H1 (cell line): ENCODE measurements around the gene COA5. TPM values are rescaled to one million over a fixed set of nuclear protein-coding genes. Genes with fewer than 3 reads are reported as not detected.

Experiments
- CTCF ChIA-PET: fragments of 300-600 bp; sonication (Branson Sonifier 250); formaldehyde crosslinking; loops from one replicate; lab custom pipeline; 2021; ENCODE audit not compliant: partially characterized antibody; lab: Charles Lee
- POLR2A ChIA-PET: fragments of 300-600 bp; sonication (Branson Sonifier 250); formaldehyde crosslinking; loops from one replicate; lab custom pipeline; 2021; ENCODE audit warnings: inconsistent platforms; ENCODE audit not compliant: partially characterized antibody; lab: Charles Lee
- DNase-seq, 2 experiments: peaks; one replicate each; pipeline versions ENCODE4 v3.0.0 to v3.0.0-alpha.2; 2010 to 2022; ENCODE audit warnings: low spot score in 2 of 2, low read depth in 1 of 2, mixed read lengths in 1 of 2
- FAIRE-seq: peaks from 2 replicates; lab custom pipeline; 2011; peaks lifted over from hg19 to GRCh38; lab: Jason Lieb, UNC
- H2AFZ ChIP-seq: 2 replicates; pipeline ENCODE4 v1.8.1; 2012; ENCODE audit warnings: low read length, inconsistent platforms
- H2AK5ac ChIP-seq: 2 replicates; pipeline ENCODE4 v1.6.1; 2013; ENCODE audit warnings: low read depth, low read length
- H2BK120ac ChIP-seq: replicated peaks from 2 replicates; pipeline ENCODE3; 2013; ENCODE audit warnings: low read depth, low read length, inconsistent platforms
- H2BK12ac ChIP-seq: 2 replicates; pipeline ENCODE4 v1.6.1; 2013; ENCODE audit warnings: low read depth, low read length
- H2BK15ac ChIP-seq: 2 replicates; pipeline ENCODE4 v1.6.1; 2013; ENCODE audit warnings: low read length
- H2BK20ac ChIP-seq: 2 replicates; pipeline ENCODE4 v1.6.1; 2013; ENCODE audit warnings: low read length
- H2BK5ac ChIP-seq: 2 replicates; pipeline ENCODE4 v1.6.1; 2013; ENCODE audit warnings: low read depth, low read length
- H3K14ac ChIP-seq: 2 replicates; pipeline ENCODE4 v1.6.1; 2013; ENCODE audit warnings: inconsistent platforms; ENCODE audit not compliant: insufficient read length
- H3K18ac ChIP-seq: 2 replicates; pipeline ENCODE4 v1.6.1; 2013; ENCODE audit warnings: low read length; ENCODE audit errors: extremely low read depth
- H3K23ac ChIP-seq: 2 replicates; pipeline ENCODE4 v1.6.1; 2013; ENCODE audit warnings: inconsistent platforms; ENCODE audit not compliant: insufficient read length
- H3K23me2 ChIP-seq: 2 replicates; pipeline ENCODE4 v1.6.1; 2013; ENCODE audit warnings: low read depth, low read length
- H3K27ac ChIP-seq: 2 replicates; pipeline ENCODE4 v1.6.1; 2011; ENCODE audit warnings: low read depth, low read length, inconsistent platforms
- H3K27me3 ChIP-seq, 4 experiments: replicated peaks in 1 of 4; 1 replicate in 1 of 4; 2 replicates in 3 of 4; pipeline versions ENCODE4 v1.6.1 to v1.8.1; 2011 to 2013; ENCODE audit warnings: low read length in 3 of 4, mild to moderate bottlenecking in 3 of 4, inconsistent platforms in 2 of 4, mixed read lengths in 2 of 4, moderate library complexity in 1 of 4; ENCODE audit not compliant: control insufficient read depth in 3 of 4, insufficient read depth in 3 of 4; ENCODE audit errors: extremely low read depth in 1 of 4
- H3K36me3 ChIP-seq, 4 experiments: 2 replicates each; pipeline versions ENCODE4 v1.6.1 to v1.8.1; 2011 to 2013; ENCODE audit warnings: mild to moderate bottlenecking in 4 of 4, low read length in 3 of 4, moderate library complexity in 2 of 4, control low read depth in 1 of 4, inconsistent platforms in 1 of 4; ENCODE audit not compliant: insufficient read depth in 4 of 4, control insufficient read depth in 2 of 4
- H3K4ac ChIP-seq: replicated peaks from 2 replicates; pipeline ENCODE3; 2013; ENCODE audit warnings: low read length, low read depth, mixed read lengths, inconsistent platforms; ENCODE audit not compliant: insufficient read length
- H3K4me1 ChIP-seq, 4 experiments: replicated peaks in 1 of 4; 1 replicate in 1 of 4; 2 replicates in 3 of 4; pipeline versions ENCODE4 v1.6.1 to v1.8.1; 2011 to 2013; ENCODE audit warnings: low read length in 3 of 4, inconsistent platforms in 2 of 4, mixed read lengths in 1 of 4; ENCODE audit not compliant: insufficient read depth in 4 of 4, control insufficient read depth in 3 of 4
- H3K4me2 ChIP-seq, 2 experiments: 2 replicates each; pipeline versions ENCODE4 v1.6.1 to v1.8.1; 2011 to 2013; ENCODE audit warnings: low read depth in 2 of 2, low read length in 2 of 2, control low read depth in 1 of 2, inconsistent platforms in 1 of 2, mild to moderate bottlenecking in 1 of 2; ENCODE audit not compliant: insufficient read depth in 1 of 2
- H3K4me3 ChIP-seq, 4 experiments: fragments of 200-600, 300-600 bp in 1 of 4; sonication (generic), shearing (Covaris generic), sonication (Bioruptor Twin) in 1 of 4; 2 replicates each; pipeline versions ENCODE4 v1.5.1 to v1.8.1; 2011 to 2016; ENCODE audit warnings: low read length in 4 of 4, low read depth in 3 of 4, control low read depth in 2 of 4, inconsistent platforms in 2 of 4, mild to moderate bottlenecking in 2 of 4, mixed read lengths in 1 of 4, moderate library complexity in 1 of 4; ENCODE audit not compliant: insufficient read depth in 2 of 4; ENCODE audit errors: extremely low read depth in 1 of 4
- H3K56ac ChIP-seq: replicated peaks from 2 replicates; pipeline ENCODE3; 2013; ENCODE audit warnings: low read depth, mild to moderate bottlenecking, mixed read lengths, low read length, inconsistent platforms; ENCODE audit not compliant: insufficient read length
- H3K79me1 ChIP-seq: 2 replicates; pipeline ENCODE4 v1.6.1; 2013; ENCODE audit warnings: low read depth, low read length, control low read depth
- H3K79me2 ChIP-seq, 2 experiments: 2 replicates each; pipeline versions ENCODE4 v1.6.1 to v1.8.1; 2012 to 2013; ENCODE audit warnings: low read length in 2 of 2, mild to moderate bottlenecking in 2 of 2, inconsistent platforms in 1 of 2; ENCODE audit not compliant: insufficient read depth in 2 of 2, control insufficient read depth in 1 of 2
- H3K9ac ChIP-seq, 4 experiments: replicated peaks in 1 of 4; 1 replicate in 1 of 4; 2 replicates in 3 of 4; pipeline versions ENCODE4 v1.6.1 to v1.8.1; 2011 to 2013; ENCODE audit warnings: low read depth in 3 of 4, low read length in 3 of 4, control low read depth in 2 of 4, mild to moderate bottlenecking in 2 of 4, moderate library complexity in 2 of 4, inconsistent platforms in 1 of 4; ENCODE audit errors: extremely low read depth in 1 of 4
- H3K9me3 ChIP-seq, 2 experiments: 2 replicates each; pipeline versions ENCODE4 v1.6.1 to v1.8.1; 2012 to 2013; ENCODE audit warnings: mild to moderate bottlenecking in 2 of 2, moderate library complexity in 2 of 2, control low read depth in 1 of 2, inconsistent platforms in 1 of 2, low read depth in 1 of 2, low read length in 1 of 2, mixed read lengths in 1 of 2; ENCODE audit not compliant: insufficient read depth in 2 of 2
- H4K20me1 ChIP-seq, 2 experiments: replicated peaks in 1 of 2; 2 replicates each; pipeline versions ENCODE3 to v1.8.1; 2011 to 2013; ENCODE audit warnings: inconsistent platforms in 2 of 2, low read length in 2 of 2, mild to moderate bottlenecking in 1 of 2; ENCODE audit not compliant: insufficient read depth in 2 of 2, control insufficient read depth in 1 of 2
- H4K5ac ChIP-seq: 2 replicates; pipeline ENCODE4 v1.6.1; 2013; ENCODE audit warnings: low read length, low read depth, mixed read lengths, inconsistent platforms; ENCODE audit not compliant: insufficient read length
- H4K8ac ChIP-seq: 2 replicates; pipeline ENCODE4 v1.8.0; 2013; ENCODE audit warnings: mild to moderate bottlenecking, moderate library complexity, low read length, inconsistent platforms; ENCODE audit not compliant: insufficient read depth; ENCODE audit errors: extremely low read depth
- H4K91ac ChIP-seq: replicated peaks from 2 replicates; pipeline ENCODE3; 2013; ENCODE audit warnings: low read length, mixed read lengths, inconsistent platforms; ENCODE audit not compliant: insufficient read length
- HDAC2 ChIP-seq, 2 experiments: fragments of 300-600 bp in 1 of 2; sonication (generic) in 1 of 2; IDR thresholded peaks; 2 replicates each; pipeline ENCODE4 v1.6.1; 2011 to 2012; ENCODE audit warnings: low read depth in 2 of 2, low read length in 2 of 2, mild to moderate bottlenecking in 2 of 2, moderate library complexity in 2 of 2, borderline replicate concordance in 1 of 2, inconsistent platforms in 1 of 2
- WGBS, 2 experiments: shearing (Covaris generic) in 1 of 2; methylation state at CpG; one replicate each; pipeline versions ENCODE4 v1.1.6 to v1.1.7; 2013 to 2015; ENCODE audit warnings: low lambda C conversion rate in 2 of 2, mixed read lengths in 2 of 2, inconsistent platforms in 1 of 2, low coverage in 1 of 2, missing lambda C conversion rate in 1 of 2; ENCODE audit not compliant: insufficient replicate concordance in 2 of 2, insufficient coverage in 1 of 2, insufficient read length in 1 of 2; ENCODE audit errors: extremely low coverage in 1 of 2, missing lambda C conversion rate in 1 of 2; 5-methylcytosine and 5-hydroxymethylcytosine counted together
- polyA plus RNA-seq, 7 experiments: library from polyadenylated mRNA; depleted of rRNA in 3 of 7; stranded (reverse) in 5 of 7; unstranded in 2 of 7; fragments of >200 nt in 5 of 7; fragments of 200-250 nt in 2 of 7; gene quantifications; 1 replicate in 5 of 7; 2 replicates in 1 of 7; 4 replicates in 1 of 7; pipeline versions ENCODE4 v1.2.1 to v1.2.3, GENCODE V29; 2011 to 2013; ENCODE audit warnings: missing spikeins in 2 of 7, mixed read lengths in 2 of 7
- total RNA-seq: library from RNA; stranded (reverse); fragmentation: NEBNext Ultra II Directional; extraction: Animal tissue kit (Norgen Biotek cat#: 25700); gene quantifications from 2 replicates; pipeline ENCODE4 v1.2.1, GENCODE V29; 2021

The COA5 gene
- total and polyA plus RNA-seq, 2 of the 8 experiments (the other 6 are each of a cell fraction or from before 2014, with no cell fraction given), result 20.3 to 24.7 TPM

- no peak for FAIRE-seq
- 93% methylated on average over 9 of the region's 9 CpGs; no CpG with 5 or more reads in 1 of the 2 experiments for WGBS, 2 experiments
- H3K27me3 ChIP-seq, result peaks cover 0 to 1% (median 0%) of the 10 kb centered on the region in 4 experiments; a peak in 1 of 7 replicates
- TF ChIP-seq HDAC2 (IDR thresholded peaks at IDR 0.05; ENCODE audit: borderline replicate concordance in 1 of 2, low read depth in 2 of 2, low read length in 2 of 2), result no peak
These were observed 5.9 kb upstream of the COA5 start for GRCh38 chr2:98614024-98614739.

More at GRCh38 chr2:98614024-98614739, 5.9 kb upstream of the COA5 start:
- no peaks in the 10 kb centered on the region for H3K9me3 ChIP-seq
- H3K4me3 ChIP-seq, result no peak overlapping the region
- no peak overlapping the region for H3K27ac ChIP-seq
- no peak overlapping the region for H2BK20ac ChIP-seq
- ChIA-PET CTCF (interaction anchor here (0.6 to 1.4 kb wide), 6 partner anchors 8 to 345 kb away, joined by 3 to 4 read pairs (median 4); no protein-coding TSS in a partner anchor), POLR2A (no interaction called here)
- H2BK12ac ChIP-seq, result no peak overlapping the region
- no peak overlapping the region for H3K23ac ChIP-seq
- peaks cover 5% of the 10 kb centered on the region; the same call in 1 of the 2 replicates for H3K79me1 ChIP-seq
- no peak overlapping the region for H3K4ac ChIP-seq
- H3K4me2 ChIP-seq, result no peak overlapping the region
- H2AK5ac ChIP-seq, result no peak overlapping the region
- DNase-seq, result no peak
- no peak overlapping the region for H2BK120ac ChIP-seq
- H3K23me2 ChIP-seq, result peaks cover 2% of the 10 kb centered on the region
- no peak overlapping the region for H3K56ac ChIP-seq
- H4K91ac ChIP-seq, result no peak overlapping the region
- H4K5ac ChIP-seq, result no peak overlapping the region
- H2BK15ac ChIP-seq, result no peak overlapping the region
- peaks cover 0 to 6% (median under 1%) of the 10 kb centered on the region in 4 experiments; a peak in 1 of 7 replicates for H3K4me1 ChIP-seq
- H4K8ac ChIP-seq, result no peak overlapping the region
- H2BK5ac ChIP-seq, result no peak overlapping the region
- H3K36me3 ChIP-seq, result peaks cover 2 to 69% (median 23%) of the 10 kb centered on the region in 4 experiments
- H3K14ac ChIP-seq, result no peak overlapping the region
- no peak overlapping the region for H3K18ac ChIP-seq
- no peak overlapping the region; a peak in 1 of 7 replicates for H3K9ac ChIP-seq
- H4K20me1 ChIP-seq, result no peaks in the 10 kb centered on the region
- peaks cover 0 to 11% of the 10 kb centered on the region in 2 experiments; a peak in 3 of 4 replicates for H3K79me2 ChIP-seq
- no peak overlapping the region for H2AFZ ChIP-seq
